OCI-LY1 (cell line): ENCODE results near the gene MFSD12.

Source experiments
- EZH2 ChIP-seq: fragments of 200-600 bp; sonication (generic), shearing (Covaris generic); IDR thresholded peaks from 2 replicates; pipeline ENCODE4 v1.8.0; 2017; ENCODE audit warnings: borderline replicate concordance, mixed run types, mild to moderate bottlenecking, antibody characterized with exemption, low read length, moderate library complexity, mixed read lengths
- TF ChIP-seq, protein P1 (sequence below): fragments of 200-600 bp; sonication (generic), shearing (Covaris generic); IDR thresholded peaks from 2 replicates; pipeline ENCODE4 v1.5.1; 2017; ENCODE audit warnings: mild to moderate bottlenecking, antibody characterized with exemption, low read length, moderate library complexity, mixed read lengths

DNA sequence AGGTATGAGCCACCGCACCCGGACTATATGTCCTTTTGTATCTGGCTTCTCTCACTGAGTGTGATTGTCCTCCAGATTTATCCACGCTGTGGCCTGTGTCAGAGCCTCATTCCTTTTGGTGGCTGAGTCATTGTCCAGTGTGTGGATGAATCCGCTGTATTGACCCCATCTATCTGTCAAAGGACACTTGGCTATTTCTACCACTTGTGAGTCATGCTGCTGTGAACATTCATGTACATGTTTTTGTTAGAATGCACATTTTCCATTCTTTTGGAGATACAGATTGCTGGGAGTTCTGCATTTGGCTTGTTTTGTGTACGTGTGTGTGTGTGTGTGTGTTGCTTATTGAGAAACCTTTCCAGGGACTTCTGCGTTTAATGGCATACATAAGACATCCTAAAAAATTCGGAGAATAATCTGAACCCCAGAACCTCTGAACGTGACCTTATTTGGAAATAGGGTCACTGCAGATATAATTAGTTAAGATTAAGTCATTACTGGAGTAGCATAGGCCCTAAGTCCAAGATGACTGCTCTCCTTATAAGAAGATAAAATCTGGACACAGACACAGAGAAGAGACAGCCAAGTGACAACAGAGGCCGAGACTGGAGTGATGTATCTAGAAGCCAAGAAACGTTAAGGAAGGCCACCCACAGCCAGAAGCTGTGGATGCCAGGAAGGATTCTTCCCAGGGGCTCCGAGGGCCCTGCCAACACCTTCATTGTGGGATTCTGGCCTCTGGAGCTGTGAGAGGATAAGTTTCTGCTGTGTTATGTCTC is 23.0 kb upstream of the MFSD12 start:
- TF ChIP-seq, protein P1, sequence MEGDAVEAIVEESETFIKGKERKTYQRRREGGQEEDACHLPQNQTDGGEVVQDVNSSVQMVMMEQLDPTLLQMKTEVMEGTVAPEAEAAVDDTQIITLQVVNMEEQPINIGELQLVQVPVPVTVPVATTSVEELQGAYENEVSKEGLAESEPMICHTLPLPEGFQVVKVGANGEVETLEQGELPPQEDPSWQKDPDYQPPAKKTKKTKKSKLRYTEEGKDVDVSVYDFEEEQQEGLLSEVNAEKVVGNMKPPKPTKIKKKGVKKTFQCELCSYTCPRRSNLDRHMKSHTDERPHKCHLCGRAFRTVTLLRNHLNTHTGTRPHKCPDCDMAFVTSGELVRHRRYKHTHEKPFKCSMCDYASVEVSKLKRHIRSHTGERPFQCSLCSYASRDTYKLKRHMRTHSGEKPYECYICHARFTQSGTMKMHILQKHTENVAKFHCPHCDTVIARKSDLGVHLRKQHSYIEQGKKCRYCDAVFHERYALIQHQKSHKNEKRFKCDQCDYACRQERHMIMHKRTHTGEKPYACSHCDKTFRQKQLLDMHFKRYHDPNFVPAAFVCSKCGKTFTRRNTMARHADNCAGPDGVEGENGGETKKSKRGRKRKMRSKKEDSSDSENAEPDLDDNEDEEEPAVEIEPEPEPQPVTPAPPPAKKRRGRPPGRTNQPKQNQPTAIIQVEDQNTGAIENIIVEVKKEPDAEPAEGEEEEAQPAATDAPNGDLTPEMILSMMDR, result no peak
- TF ChIP-seq EZH2, result no peak
